IMR-90 (cell line): Measurements from ENCODE around the gene FSIP1. TPM values are rescaled to one million over a fixed set of nuclear protein-coding genes. Genes with fewer than 3 reads are reported as not detected.

ENCODE experiments used
- ATAC-seq: fragments of 200-7000 bp; cut with Tn5 transposase; 2 replicates; pipeline ENCODE4 v1.9.1; 2020; ENCODE audit warnings: low read depth, mild to moderate bottlenecking, moderate library complexity
- BruUV-seq: library from RNA; stranded (reverse); fragments of 400-500 nt; replicated peaks from 2 replicates; lab custom pipeline; 2021; lab: Mats Ljungman, UMichigan
- CTCF ChIA-PET: fragments of 300-600 bp; formaldehyde crosslinking; extraction: SDS; loops from one replicate; lab custom pipeline; 2021; ENCODE audit warnings: antibody characterized with exemption; lab: Yijun Ruan, JAX
- POLR2A ChIA-PET: fragments of 300-600 bp; sonication (Branson Sonifier 250); formaldehyde crosslinking; loops from one replicate; lab custom pipeline; 2022; ENCODE audit warnings: antibody characterized with exemption; ENCODE audit not compliant: unreplicated experiment; lab: Charles Lee
- DNase-seq: peaks from one replicate; pipeline ENCODE4 v3.0.0; 2013
- H2AFZ ChIP-seq: replicated peaks from 2 replicates; pipeline ENCODE3; 2013; ENCODE audit warnings: low read length, mild to moderate bottlenecking; ENCODE audit not compliant: poor library complexity
- H2AK5ac ChIP-seq: 2 replicates; pipeline ENCODE4 v1.6.1; 2013; ENCODE audit warnings: low read depth, low read length, inconsistent platforms
- H2AK9ac ChIP-seq: replicated peaks from 2 replicates; pipeline ENCODE3; 2013; ENCODE audit warnings: mild to moderate bottlenecking, low read depth, low read length, moderate library complexity; ENCODE audit not compliant: poor library complexity
- H2BK120ac ChIP-seq: 2 replicates; pipeline ENCODE4 v1.6.1; 2013; ENCODE audit warnings: low read depth, low read length, inconsistent platforms
- H2BK15ac ChIP-seq: 3 replicates; pipeline ENCODE4 v1.6.1; 2013; ENCODE audit warnings: low read depth, low read length, inconsistent platforms
- H2BK20ac ChIP-seq: 2 replicates; pipeline ENCODE4 v1.6.1; 2013; ENCODE audit warnings: low read depth, mild to moderate bottlenecking, inconsistent platforms, low read length, moderate library complexity
- H2BK5ac ChIP-seq: 2 replicates; pipeline ENCODE4 v1.6.1; 2013; ENCODE audit warnings: mild to moderate bottlenecking, low read depth, low read length, inconsistent platforms; ENCODE audit not compliant: poor library complexity, severe bottlenecking
- H3K14ac ChIP-seq: replicated peaks from 2 replicates; pipeline ENCODE4 v1.6.1; 2013; ENCODE audit warnings: low read depth, low read length, inconsistent platforms
- H3K18ac ChIP-seq: 2 replicates; pipeline ENCODE4 v1.6.1; 2013; ENCODE audit warnings: low read depth, low read length, control low read depth
- H3K23ac ChIP-seq: 2 replicates; pipeline ENCODE4 v1.6.1; 2013; ENCODE audit warnings: low read depth, low read length, inconsistent platforms
- H3K27ac ChIP-seq: 2 replicates; pipeline ENCODE4 v1.5.1; 2013; ENCODE audit warnings: mild to moderate bottlenecking, control low read depth, low read length; ENCODE audit not compliant: insufficient read depth
- H3K27me3 ChIP-seq: 2 replicates; pipeline ENCODE4 v1.6.1; 2013; ENCODE audit warnings: low read length; ENCODE audit not compliant: control insufficient read depth, insufficient read depth
- H3K36me3 ChIP-seq: 2 replicates; pipeline ENCODE4 v1.6.1; 2013; ENCODE audit warnings: low read length, mixed read lengths; ENCODE audit not compliant: control insufficient read depth, insufficient read depth
- H3K4ac ChIP-seq: 2 replicates; pipeline ENCODE4 v1.6.1; 2013; ENCODE audit warnings: low read depth, low read length, inconsistent platforms
- H3K4me1 ChIP-seq: 2 replicates; pipeline ENCODE4 v1.6.1; 2013; ENCODE audit warnings: low read length, mixed read lengths; ENCODE audit not compliant: control insufficient read depth, insufficient read depth
- H3K4me2 ChIP-seq: 2 replicates; pipeline ENCODE4 v1.6.1; 2013; ENCODE audit warnings: low read depth, mild to moderate bottlenecking, control low read depth, low read length, moderate library complexity
- H3K4me3 ChIP-seq: 2 replicates; pipeline ENCODE4 v1.5.1; 2013; ENCODE audit warnings: low read depth, mild to moderate bottlenecking, control low read depth, low read length, moderate library complexity; ENCODE audit not compliant: insufficient read depth
- H3K56ac ChIP-seq: 2 replicates; pipeline ENCODE4 v1.6.1; 2013; ENCODE audit warnings: low read length, inconsistent platforms; ENCODE audit not compliant: insufficient read depth; ENCODE audit errors: extremely low read depth
- H3K79me1 ChIP-seq, 2 experiments: 2 replicates each; pipeline ENCODE4 v1.6.1; 2013; ENCODE audit warnings: low read length in 2 of 2, inconsistent platforms in 1 of 2, low read depth in 1 of 2
- H3K9ac ChIP-seq: 2 replicates; pipeline ENCODE4 v1.6.1; 2013; ENCODE audit warnings: low read depth, low read length, control low read depth
- H3K9me1 ChIP-seq: 2 replicates; pipeline ENCODE4 v1.6.1; 2013; ENCODE audit warnings: low read length, inconsistent platforms; ENCODE audit not compliant: insufficient read depth
- H3K9me3 ChIP-seq: 2 replicates; pipeline ENCODE4 v1.6.1; 2013; ENCODE audit warnings: low read length; ENCODE audit not compliant: control insufficient read depth, insufficient read depth
- H4K20me1 ChIP-seq: 2 replicates; pipeline ENCODE4 v1.6.1; 2013; ENCODE audit warnings: low read length, inconsistent platforms; ENCODE audit not compliant: insufficient read depth
- H4K5ac ChIP-seq: 2 replicates; pipeline ENCODE4 v1.6.1; 2013; ENCODE audit warnings: mild to moderate bottlenecking, low read depth, low read length, control low read depth
- H4K8ac ChIP-seq, 2 experiments: 2 replicates each; pipeline ENCODE4 v1.6.1; 2013; ENCODE audit warnings: low read depth in 2 of 2, low read length in 2 of 2, control low read depth in 1 of 2, inconsistent platforms in 1 of 2
- H4K91ac ChIP-seq: 2 replicates; pipeline ENCODE4 v1.6.1; 2013; ENCODE audit warnings: low read depth, low read length, inconsistent platforms; ENCODE audit not compliant: insufficient read depth
- BHLHE40 ChIP-seq: fragments of 150-350 bp; IDR thresholded peaks from 2 replicates; pipeline ENCODE4 v1.6.1; 2016; ENCODE audit warnings: mild to moderate bottlenecking, low read depth, low read length
- CEBPB ChIP-seq: IDR thresholded peaks from 2 replicates; pipeline ENCODE4 v1.6.1; 2012; ENCODE audit warnings: low read depth, low read length, improper control_type of control experiment
- CHD1 ChIP-seq: IDR thresholded peaks from 2 replicates; pipeline ENCODE4 v1.6.1; 2012; ENCODE audit warnings: low read depth, low read length, improper control_type of control experiment
- CTCF ChIP-seq: conservative IDR thresholded peaks from 2 replicates; pipeline ENCODE4 v1.5.1; 2012; ENCODE audit warnings: mild to moderate bottlenecking, low read depth, low read length, improper control_type of control experiment
- ELK1 ChIP-seq: fragments of 150-350 bp; IDR thresholded peaks from 2 replicates; pipeline ENCODE4 v1.6.1; 2016; ENCODE audit warnings: low read depth, mild to moderate bottlenecking, low read length, moderate library complexity, borderline replicate concordance
- FOS ChIP-seq: fragments of 150-350 bp; IDR thresholded peaks from 2 replicates; pipeline ENCODE4 v1.6.1; 2016; ENCODE audit warnings: low read depth, low read length
- MAFK ChIP-seq: IDR thresholded peaks from 2 replicates; pipeline ENCODE4 v1.6.1; 2012; ENCODE audit warnings: low read depth, low read length, improper control_type of control experiment
- MAZ ChIP-seq: IDR thresholded peaks from 2 replicates; pipeline ENCODE4 v1.6.1; 2012; ENCODE audit warnings: low read depth, mild to moderate bottlenecking, low read length, improper control_type of control experiment, moderate library complexity, borderline replicate concordance
- MXI1 ChIP-seq: IDR thresholded peaks from 2 replicates; pipeline ENCODE4 v1.6.1; 2012; ENCODE audit warnings: low read depth, mild to moderate bottlenecking, low read length, moderate library complexity, borderline replicate concordance
- NFE2L2 ChIP-seq: fragments of 150-350 bp; IDR thresholded peaks from 2 replicates; pipeline ENCODE4 v1.6.1; 2016; ENCODE audit warnings: low read depth, mild to moderate bottlenecking, low read length
- POLR2A ChIP-seq: IDR thresholded peaks from 2 replicates; pipeline ENCODE4 v1.6.1; 2012; ENCODE audit warnings: mild to moderate bottlenecking, low read depth, low read length
- RAD21 ChIP-seq: IDR thresholded peaks from 2 replicates; pipeline ENCODE4 v1.6.1; 2012; ENCODE audit warnings: low read length, improper control_type of control experiment
- RCOR1 ChIP-seq: IDR thresholded peaks from 2 replicates; pipeline ENCODE4 v1.6.1; 2012; ENCODE audit warnings: mild to moderate bottlenecking, low read length, improper control_type of control experiment; ENCODE audit not compliant: insufficient replicate concordance
- RFX5 ChIP-seq: IDR thresholded peaks from 2 replicates; pipeline ENCODE4 v1.8.0; 2012; ENCODE audit warnings: low read depth, mild to moderate bottlenecking, low read length, moderate library complexity
- SMC3 ChIP-seq: fragments of 150-350 bp; IDR thresholded peaks from 2 replicates; pipeline ENCODE4 v1.6.1; 2016; ENCODE audit warnings: low read depth, mild to moderate bottlenecking, antibody characterized with exemption, low read length, moderate library complexity
- USF2 ChIP-seq: fragments of 150-350 bp; IDR thresholded peaks from 2 replicates; pipeline ENCODE4 v1.6.1; 2017; ENCODE audit warnings: mild to moderate bottlenecking, antibody characterized with exemption, low read length, low read depth
- WGBS, 2 experiments: methylation state at CpG; one replicate each; pipeline versions ENCODE4 v1.1.5 to v1.1.7; 2013; ENCODE audit warnings: missing lambda C conversion rate in 2 of 2; ENCODE audit not compliant: insufficient read length in 1 of 2; ENCODE audit errors: extremely low coverage in 2 of 2; 5-methylcytosine and 5-hydroxymethylcytosine counted together
- dilution Hi-C: fragments of 300-500 bp; cut with HindIII; formaldehyde crosslinking; loops from one replicate; pipeline ENCODE4 v1.14.3; 2018; ENCODE audit warnings: low sequenced_read_pairs; ENCODE audit not compliant: unreplicated experiment
- in situ Hi-C: fragments of 300-500 bp; cut with MboI; formaldehyde crosslinking; loops from 3 replicates; pipeline ENCODE4 v1.14.3; 2019; ENCODE audit warnings: low sequenced_read_pairs, inconsistent platforms, mixed read lengths
- intact Hi-C: fragments of 100-400 bp; cut with micrococcal nuclease; formaldehyde crosslinking; loops from 2 replicates; pipeline ENCODE4 v1.10.0; 2022
- polyA plus RNA-seq, 3 experiments: library from polyadenylated mRNA; depleted of rRNA; stranded (reverse); fragments of >200 nt; gene quantifications; 2 replicates each; pipeline ENCODE4 v1.2.3, GENCODE V29; 2012; ENCODE audit warnings: low replicate concordance in 1 of 3
- total RNA-seq: library from RNA; depleted of rRNA; stranded (reverse); fragments of >200 nt; gene quantifications from 2 replicates; pipeline ENCODE4 v1.2.3, GENCODE V29; 2012

The FSIP1 gene
- total and polyA plus RNA-seq, 2 of the 4 experiments (the other 2 are of a cell fraction) = 0.10 to 0.18 TPM

GRCh38 chr15:39784638-39785037, 2.0 kb upstream of the FSIP1 start:
- H3K27ac ChIP-seq = no peak overlapping the region
- CTCF ChIA-PET = no interaction called here
- TF ChIP-seq SMC3 (no peak), POLR2A (no peak), MXI1 (no peak), MAZ (no peak), RFX5 (no peak), CEBPB (no peak), RAD21 (no peak), FOS (no peak), CTCF (no peak), CHD1 (no peak), NFE2L2 (no peak), USF2 (no peak), BHLHE40 (no peak), RCOR1 (no peak), ELK1 (no peak), MAFK (no peak)
- H2AK5ac ChIP-seq = no peak overlapping the region
- H4K20me1 ChIP-seq = peaks cover 2% of the 10 kb centered on the region; the same call in 1 of the 2 replicates
- POLR2A ChIA-PET = no interaction called here
- H3K27me3 ChIP-seq = no peaks in the 10 kb centered on the region
- no peak overlapping the region for H3K56ac ChIP-seq
- no peaks in the 10 kb centered on the region for H3K36me3 ChIP-seq
- H3K4me2 ChIP-seq = peak overlapping the region; percentile 39; the same call in 1 of the 2 replicates
- no TSS peak for BruUV-seq
- H2BK120ac ChIP-seq = no peak overlapping the region
- dilution Hi-C loops = no loop called here
- H3K4me1 ChIP-seq = peaks cover 24% of the 10 kb centered on the region
- in situ Hi-C loops = loop anchor here (10.0 kb wide), 1 partner anchor 170 kb away; no protein-coding TSS in a partner anchor
- no CpG with 5 or more reads among the region's 2 CpGs for WGBS, 2 experiments
- no peak overlapping the region for H2AFZ ChIP-seq
- H3K18ac ChIP-seq = no peak overlapping the region
- no peak overlapping the region for H3K4me3 ChIP-seq
- no peak overlapping the region for H2BK20ac ChIP-seq
- peak overlapping the region; percentile 36; the same call in 1 of the 2 replicates for H4K91ac ChIP-seq
- no peak overlapping the region for H3K9ac ChIP-seq
- 0 out of 4 replicates have a peak overlapping the region, but pooled peaks of 1 of the 2 experiments have one; percentile 8 for H4K8ac ChIP-seq
- peak overlapping the region; percentile 59; the same call in 1 of the 3 replicates for H2BK15ac ChIP-seq
- ATAC-seq = no peak
- H3K14ac ChIP-seq = 0 out of 2 replicates have a peak overlapping the region, but pooled peaks have one; percentile 24
- intact Hi-C loops = loop anchor here (5.0 to 10.0 kb wide), 4 partner anchors 173 to 1080 kb away; partner anchors contain the start of gene BMF
- H2BK5ac ChIP-seq = peak overlapping the region; percentile 40
- H4K5ac ChIP-seq = peak overlapping the region; percentile 19; the same call in 1 of the 2 replicates
- peak overlapping the region; percentile 44 for H3K23ac ChIP-seq
- peaks cover 7% of the 10 kb centered on the region for H3K9me1 ChIP-seq
- H3K9me3 ChIP-seq = no peaks in the 10 kb centered on the region
- no peak for DNase-seq
- H3K79me1 ChIP-seq = peaks cover 13 to 53% of the 10 kb centered on the region in 2 experiments
- H3K4ac ChIP-seq = peak overlapping the region; percentile 58; the same call in 1 of the 2 replicates
- H2AK9ac ChIP-seq = no peak overlapping the region
